Large intestine (tissue), 3 donors: ENCODE results near the gene MSL3B.
"Not testable (repeated sequence)": the region's sequence is repeated elsewhere in the genome, so short reads cannot be mapped to it uniquely, and the experiment has no call there.

Source experiments
- DNase-seq, 2 donors: peaks; one replicate each; pipeline versions ENCODE4 v3.0.0 to v3.0.0-alpha.2; 2013
- H3K27ac ChIP-seq: one replicate; pipeline ENCODE4 v1.5.1; 2013; ENCODE audit warnings: low read length
- H3K27me3 ChIP-seq: 2 replicates; pipeline ENCODE4 v1.6.1; 2013; ENCODE audit warnings: low read length; ENCODE audit not compliant: control insufficient read depth, insufficient read depth
- H3K36me3 ChIP-seq: 2 replicates; pipeline ENCODE4 v1.6.1; 2013; ENCODE audit warnings: low read length; ENCODE audit not compliant: control insufficient read depth, insufficient read depth
- H3K4me1 ChIP-seq: one replicate; pipeline ENCODE4 v1.6.1; 2013; ENCODE audit warnings: low read length; ENCODE audit not compliant: control insufficient read depth, insufficient read depth
- H3K4me3 ChIP-seq: one replicate; pipeline ENCODE4 v1.5.1; 2013; ENCODE audit warnings: low read length
- H3K9me3 ChIP-seq: one replicate; pipeline ENCODE4 v1.6.1; 2013; ENCODE audit warnings: mild to moderate bottlenecking, low read depth, low read length, moderate library complexity; ENCODE audit not compliant: control insufficient read depth
- WGBS: methylation state at CpG from one replicate; pipeline ENCODE4 v1.1.5; 2013; ENCODE audit warnings: low lambda C conversion rate; ENCODE audit not compliant: insufficient coverage; 5-methylcytosine and 5-hydroxymethylcytosine counted together

The MSL3B gene

DNA sequence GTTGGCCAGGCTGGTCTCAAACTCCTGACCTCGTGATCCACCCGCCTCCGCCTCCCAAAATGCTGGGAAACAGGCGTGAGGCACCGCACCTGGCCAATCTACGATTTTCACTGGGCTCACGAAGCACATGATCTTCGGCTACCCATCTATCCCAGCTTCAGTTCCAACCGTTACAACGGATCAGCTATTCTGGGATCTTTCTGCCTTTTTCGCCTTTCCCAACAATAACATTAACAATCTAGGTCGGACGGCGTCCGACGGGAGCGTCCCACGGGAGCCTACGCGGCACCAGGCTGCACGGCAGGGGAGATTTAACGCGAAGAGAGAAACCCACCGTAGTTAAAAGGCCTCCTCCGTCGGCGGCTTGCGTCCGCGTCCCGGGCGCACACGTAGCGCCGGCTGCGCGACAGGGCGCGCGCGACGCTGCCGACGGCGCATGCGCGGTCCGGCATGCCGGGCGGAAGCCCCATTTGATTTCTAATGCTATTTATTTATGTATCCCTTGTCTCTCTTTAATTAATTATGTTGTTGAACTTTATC, at the start of gene MSL3B:
Gene MSL3B (minus strand): TSS at position 394 of the 540 bp plus-strand sequence.
- WGBS: 12% methylated on average over 11 of the region's 50 CpGs
- H3K4me3 ChIP-seq: peak within 1 kb of the TSS; percentile 68
- no peaks in the 10 kb centered on the region for H3K36me3 ChIP-seq
- H3K4me1 ChIP-seq: peaks cover 3% of the 10 kb centered on the region
- peaks cover 14% of the 10 kb centered on the region for H3K9me3 ChIP-seq
- H3K27ac ChIP-seq: no peak within 1 kb of the TSS
- DNase-seq: peak; percentile 44 to 66
- H3K27me3 ChIP-seq: peaks cover under 1% of the 10 kb centered on the region

DNA sequence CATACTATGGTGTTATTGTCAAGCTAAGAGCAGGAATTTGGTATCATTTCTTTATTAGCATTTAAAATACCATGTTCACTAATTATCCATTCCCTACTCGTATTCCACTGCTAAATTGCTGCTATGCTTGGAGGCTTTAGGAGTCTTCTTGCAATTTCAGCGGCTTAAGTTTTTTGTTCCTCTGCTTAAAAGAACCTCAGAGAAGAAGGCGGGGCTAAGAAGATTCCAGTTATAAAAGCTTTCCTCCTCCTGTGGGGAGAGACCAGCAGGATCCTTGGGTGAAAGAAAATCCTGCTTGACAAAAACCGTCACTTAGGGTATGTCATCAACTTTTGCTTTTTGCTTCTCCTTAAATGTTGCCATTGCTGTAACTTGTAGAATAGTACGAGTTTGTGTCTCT, 48.9 kb upstream of the MSL3B start, which contains the start of gene TRPM8:
Gene TRPM8 (plus strand): TSS at position 258 of the 400 bp plus-strand sequence. CDS start 9,165 bp downstream, outside the sequence.
- Histone ChIP-seq H3K27ac (no peak within 1 kb of the TSS), H3K4me1 (peaks cover 3% of the 10 kb centered on the region), H3K27me3 (peaks cover 7% of the 10 kb centered on the region), H3K36me3 (no peaks in the 10 kb centered on the region), H3K4me3 (no peak within 1 kb of the TSS), H3K9me3 (no peaks in the 10 kb centered on the region)
- no peak for DNase-seq
- WGBS: 27% methylated on average over 2 of the region's 5 CpGs

DNA sequence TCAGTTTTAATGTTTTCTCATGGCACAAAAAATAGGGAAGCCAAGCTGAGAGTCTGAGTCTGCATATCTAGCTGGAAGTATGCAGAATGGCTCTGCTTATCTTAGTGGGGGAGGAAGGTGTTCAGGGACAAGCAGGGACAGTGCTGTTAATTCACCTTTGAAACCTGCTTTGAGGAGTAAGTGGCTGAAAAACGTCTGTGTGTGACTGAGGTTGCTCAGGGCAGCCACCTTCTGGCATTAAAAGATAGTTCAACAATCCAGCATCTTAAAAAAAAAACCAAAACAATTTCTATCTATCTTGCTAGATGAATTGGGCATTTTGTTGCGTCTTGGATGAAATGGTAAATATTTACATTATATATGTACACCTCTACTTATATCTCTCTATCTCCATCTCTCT, 46.9 kb upstream of the MSL3B start:
- no peaks in the 10 kb centered on the region for H3K9me3 ChIP-seq
- DNase-seq: peak; percentile 15 to 57
- H3K4me1 ChIP-seq: peaks cover 3% of the 10 kb centered on the region
- no peak overlapping the region for H3K27ac ChIP-seq
- H3K36me3 ChIP-seq: no peaks in the 10 kb centered on the region
- peaks cover 7% of the 10 kb centered on the region for H3K27me3 ChIP-seq
- 38% methylated on average over 1 of the region's 2 CpGs for WGBS
- H3K4me3 ChIP-seq: no peak overlapping the region

DNA sequence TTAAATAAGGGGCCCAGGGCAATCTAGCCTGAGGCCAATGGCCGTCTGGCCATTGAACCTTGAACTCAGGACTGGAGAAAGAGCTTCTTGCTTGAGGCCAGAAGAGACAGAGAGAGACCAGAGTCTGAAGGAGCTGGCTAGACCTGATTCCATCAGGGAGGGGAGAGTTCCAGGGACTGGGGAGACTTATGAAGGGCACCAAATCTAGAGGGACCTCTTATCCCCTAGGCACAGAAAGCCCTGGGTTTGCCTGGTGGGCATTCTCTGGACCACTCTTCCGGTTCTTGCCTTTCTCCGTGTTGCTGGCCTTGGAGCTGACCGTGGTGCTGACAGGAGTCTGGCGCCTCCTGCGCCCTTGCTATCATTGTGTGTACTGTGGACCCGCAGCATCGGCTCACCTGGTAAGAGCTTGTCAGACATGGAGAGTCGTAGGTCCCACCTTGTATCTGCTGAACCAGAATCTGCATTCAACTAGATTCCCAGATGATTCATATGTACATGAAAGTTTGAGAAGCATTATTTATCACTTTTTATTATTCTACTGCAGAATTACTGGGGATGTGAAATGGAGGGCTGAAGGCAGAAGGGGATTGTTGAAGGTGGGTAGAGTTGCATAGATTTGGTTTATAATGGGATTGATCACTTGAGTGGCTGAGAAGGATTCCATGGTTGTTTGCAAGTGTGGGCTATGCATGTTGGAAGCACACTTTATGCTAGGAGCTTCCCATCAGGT, 44.7 kb upstream of the MSL3B start:
- Histone ChIP-seq H3K27ac (peak overlapping the region; percentile 21), H3K36me3 (no peaks in the 10 kb centered on the region), H3K4me1 (peaks cover 3% of the 10 kb centered on the region), H3K4me3 (no peak overlapping the region), H3K9me3 (no peaks in the 10 kb centered on the region), H3K27me3 (peaks cover 7% of the 10 kb centered on the region)
- peak; percentile 58 to 83 for DNase-seq
- 40% methylated on average over 1 of the region's 9 CpGs for WGBS

DNA sequence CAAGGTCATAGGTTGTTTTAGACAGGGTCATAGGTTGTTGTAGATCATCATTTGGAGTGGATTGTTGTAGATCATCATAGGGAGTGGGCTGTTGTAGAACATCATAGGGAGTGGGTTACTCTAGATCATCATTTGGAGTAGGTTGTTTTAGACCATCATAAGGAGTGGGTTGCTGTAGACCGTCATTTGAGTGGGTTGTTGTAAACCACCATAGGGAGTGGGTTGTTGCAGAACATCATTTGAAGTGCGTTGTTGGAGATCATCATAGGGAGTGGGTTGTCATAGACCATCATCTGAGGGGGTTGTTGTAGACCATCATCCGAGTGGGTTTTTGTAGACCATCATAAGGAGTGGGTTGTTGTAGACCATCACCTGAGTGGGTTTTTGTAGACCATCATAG, 39.4 kb upstream of the MSL3B start:
- no CpG with 5 or more reads among the region's 3 CpGs for WGBS
- H3K9me3 ChIP-seq: no peaks in the 10 kb centered on the region
- no peak for DNase-seq

DNA sequence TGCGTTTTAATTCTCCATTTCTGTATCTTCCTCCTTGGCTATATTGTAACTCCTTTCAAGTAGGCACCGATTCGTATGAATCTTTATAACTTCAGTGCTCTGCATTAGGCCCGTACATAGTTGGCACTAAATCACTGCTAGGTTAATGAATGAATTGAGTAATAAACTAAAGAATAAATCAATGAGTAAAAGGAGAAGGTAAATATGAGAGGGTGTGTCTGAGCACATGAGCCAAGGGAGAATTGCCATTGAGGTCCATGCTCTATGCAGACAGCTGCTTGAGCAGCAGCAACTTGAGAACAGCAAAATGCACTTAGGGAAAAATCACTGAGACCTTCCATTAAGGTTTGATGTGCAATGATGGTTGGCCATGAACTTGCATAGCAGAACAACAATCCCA, 37.8 kb upstream of the MSL3B start:
- no peak for DNase-seq
- no peaks in the 10 kb centered on the region for H3K4me1 ChIP-seq
- no peaks in the 10 kb centered on the region for H3K36me3 ChIP-seq
- no peak overlapping the region for H3K27ac ChIP-seq
- H3K27me3 ChIP-seq: peaks cover 5% of the 10 kb centered on the region
- H3K4me3 ChIP-seq: no peak overlapping the region
- H3K9me3 ChIP-seq: no peaks in the 10 kb centered on the region
- no CpG with 5 or more reads among the region's 4 CpGs for WGBS

More for the DNA sequence above, 39.4 kb upstream of the MSL3B start:
- H3K27me3 ChIP-seq: peaks cover 2% of the 10 kb centered on the region
- no peak overlapping the region for H3K4me3 ChIP-seq
- no peak overlapping the region for H3K27ac ChIP-seq
- H3K36me3 ChIP-seq: no peaks in the 10 kb centered on the region
- no peaks in the 10 kb centered on the region for H3K4me1 ChIP-seq

DNA sequence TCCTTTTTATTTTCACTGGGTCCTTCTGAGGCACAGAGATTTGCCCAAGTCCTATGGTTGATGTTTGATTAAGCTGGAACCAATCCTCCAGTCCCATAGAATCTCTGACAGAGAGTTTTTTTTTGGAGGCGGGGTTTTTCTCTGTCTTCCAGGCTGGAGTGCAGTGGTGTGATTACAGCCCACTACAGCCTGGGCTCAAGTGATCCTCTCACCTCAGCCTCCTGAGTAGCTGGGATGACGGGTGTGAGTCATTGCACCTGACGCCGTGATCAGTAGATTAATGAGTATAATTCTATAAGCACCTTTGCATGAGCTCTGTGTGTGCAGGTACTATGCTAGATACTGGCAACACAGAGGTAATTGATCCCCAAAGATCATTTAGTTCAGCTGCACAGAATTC, 33.7 kb upstream of the MSL3B start:
- no peak overlapping the region for H3K27ac ChIP-seq
- no peak overlapping the region for H3K4me3 ChIP-seq
- DNase-seq: no peak
- H3K4me1 ChIP-seq: no peaks in the 10 kb centered on the region
- H3K27me3 ChIP-seq: peaks cover 8% of the 10 kb centered on the region
- H3K36me3 ChIP-seq: no peaks in the 10 kb centered on the region
- WGBS: no CpG with 5 or more reads among the region's 4 CpGs
- no peaks in the 10 kb centered on the region for H3K9me3 ChIP-seq

DNA sequence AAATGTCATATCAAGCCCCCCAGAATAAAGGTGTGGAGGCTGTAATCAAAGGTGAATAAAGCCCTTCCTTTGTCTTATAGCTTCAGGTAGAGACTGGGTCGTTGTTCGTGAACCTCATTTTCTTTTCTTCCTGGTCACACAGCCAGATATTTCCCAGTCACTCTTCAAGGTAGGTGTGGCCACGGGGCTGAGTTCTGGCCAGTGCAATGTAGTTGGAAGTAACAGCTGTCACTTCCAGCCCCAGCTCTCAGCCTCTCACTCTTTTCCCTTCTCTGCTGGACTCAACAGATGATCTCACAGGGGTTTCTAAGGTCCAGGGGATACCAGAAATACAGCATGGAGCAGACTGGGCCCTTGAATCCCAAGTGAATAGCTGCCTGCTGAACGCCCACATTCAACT, 33.2 kb upstream of the MSL3B start:
- no peaks in the 10 kb centered on the region for H3K36me3 ChIP-seq
- no peaks in the 10 kb centered on the region for H3K9me3 ChIP-seq
- H3K27me3 ChIP-seq: peaks cover 10% of the 10 kb centered on the region
- no peak overlapping the region for H3K27ac ChIP-seq
- H3K4me1 ChIP-seq: no peaks in the 10 kb centered on the region
- no peak overlapping the region for H3K4me3 ChIP-seq
- WGBS: no CpG with 5 or more reads among the region's 4 CpGs
- no peak for DNase-seq

DNA sequence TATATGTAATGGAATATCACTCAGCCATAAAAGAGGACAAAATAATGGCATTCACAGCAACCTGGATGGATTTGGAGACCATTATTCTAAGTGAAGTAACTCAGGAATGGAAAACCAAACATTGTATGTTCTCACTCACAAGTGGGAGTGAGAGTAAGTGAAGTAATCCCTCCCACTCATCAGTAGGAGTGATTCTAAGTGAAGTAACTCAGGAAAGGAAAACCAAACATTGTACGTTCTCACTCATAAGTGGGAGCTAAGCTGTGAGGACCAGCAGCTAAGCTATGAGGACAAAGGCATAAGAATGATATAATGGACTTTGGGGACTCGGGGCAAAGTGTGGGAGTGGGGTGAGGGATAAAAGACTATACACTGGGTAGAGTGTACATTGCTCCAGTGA, 28.1 kb upstream of the MSL3B start:
- not testable (repeated sequence) for H3K4me3 ChIP-seq, H3K27ac ChIP-seq, H3K36me3 ChIP-seq, DNase-seq, H3K9me3 ChIP-seq, H3K27me3 ChIP-seq, H3K4me1 ChIP-seq
- WGBS: 90% methylated on average over 2 of the region's 2 CpGs

DNA sequence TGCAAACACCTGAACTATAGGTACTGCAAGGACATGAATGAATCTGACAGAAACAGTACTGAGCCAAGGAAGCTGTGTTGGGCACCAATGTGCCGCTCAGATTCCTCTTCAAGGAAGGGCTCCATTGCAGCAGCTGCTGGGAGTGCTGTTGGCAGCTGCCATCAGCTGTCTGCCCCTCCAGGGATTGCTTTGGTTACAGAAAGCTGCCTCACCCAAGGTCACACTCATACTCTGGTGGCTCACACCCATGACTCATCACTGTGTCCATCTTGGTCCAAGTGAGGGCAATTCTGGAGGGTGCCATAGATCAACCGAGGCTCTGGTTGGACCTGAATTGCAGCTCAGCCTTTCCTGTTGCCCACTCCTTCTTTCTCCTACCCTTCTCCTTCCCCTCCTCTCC, 24.6 kb upstream of the MSL3B start:
- Histone ChIP-seq H3K36me3 (no peaks in the 10 kb centered on the region), H3K4me1 (no peaks in the 10 kb centered on the region), H3K4me3 (no peak overlapping the region), H3K27me3 (peaks cover 9% of the 10 kb centered on the region), H3K27ac (no peak overlapping the region), H3K9me3 (no peaks in the 10 kb centered on the region)
- DNase-seq: peak in 1 of 2 donors; percentile 6
- no CpG with 5 or more reads among the region's 2 CpGs for WGBS

DNA sequence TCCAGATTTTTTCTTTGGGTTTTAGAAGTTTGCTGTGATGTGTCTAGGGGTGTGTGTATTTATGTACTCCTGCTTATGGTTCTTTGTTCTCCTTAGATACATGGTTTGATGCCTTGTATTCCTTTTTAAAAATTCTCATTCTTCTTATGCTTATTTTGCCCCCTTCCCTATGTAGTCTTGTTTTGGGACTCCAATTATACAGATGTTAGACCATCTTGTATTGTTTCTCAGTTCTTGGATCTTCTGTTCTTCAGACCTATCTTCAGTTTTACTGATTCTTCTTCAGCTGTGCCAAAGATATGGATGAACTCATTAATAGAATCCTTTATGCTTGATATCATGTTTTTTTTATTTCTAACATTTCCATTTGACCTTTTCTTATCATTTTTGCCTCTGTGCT, 14.2 kb upstream of the MSL3B start:
- Histone ChIP-seq H3K4me1 (no peaks in the 10 kb centered on the region), H3K4me3 (no peak overlapping the region), H3K36me3 (no peaks in the 10 kb centered on the region), H3K27me3 (no peaks in the 10 kb centered on the region), H3K27ac (no peak overlapping the region), H3K9me3 (peaks cover 11% of the 10 kb centered on the region)
- no peak for DNase-seq
